HG03159 (cell line): ENCODE data around the gene RBKS.

Experiments
- ATAC-seq: cut with Tn5 transposase; IDR thresholded peaks from one replicate; pipeline ENCODE4 v1.9.1; 2021; ENCODE audit warnings: mild to moderate bottlenecking, moderate library complexity; ENCODE audit not compliant: unreplicated experiment

The RBKS gene

DNA sequence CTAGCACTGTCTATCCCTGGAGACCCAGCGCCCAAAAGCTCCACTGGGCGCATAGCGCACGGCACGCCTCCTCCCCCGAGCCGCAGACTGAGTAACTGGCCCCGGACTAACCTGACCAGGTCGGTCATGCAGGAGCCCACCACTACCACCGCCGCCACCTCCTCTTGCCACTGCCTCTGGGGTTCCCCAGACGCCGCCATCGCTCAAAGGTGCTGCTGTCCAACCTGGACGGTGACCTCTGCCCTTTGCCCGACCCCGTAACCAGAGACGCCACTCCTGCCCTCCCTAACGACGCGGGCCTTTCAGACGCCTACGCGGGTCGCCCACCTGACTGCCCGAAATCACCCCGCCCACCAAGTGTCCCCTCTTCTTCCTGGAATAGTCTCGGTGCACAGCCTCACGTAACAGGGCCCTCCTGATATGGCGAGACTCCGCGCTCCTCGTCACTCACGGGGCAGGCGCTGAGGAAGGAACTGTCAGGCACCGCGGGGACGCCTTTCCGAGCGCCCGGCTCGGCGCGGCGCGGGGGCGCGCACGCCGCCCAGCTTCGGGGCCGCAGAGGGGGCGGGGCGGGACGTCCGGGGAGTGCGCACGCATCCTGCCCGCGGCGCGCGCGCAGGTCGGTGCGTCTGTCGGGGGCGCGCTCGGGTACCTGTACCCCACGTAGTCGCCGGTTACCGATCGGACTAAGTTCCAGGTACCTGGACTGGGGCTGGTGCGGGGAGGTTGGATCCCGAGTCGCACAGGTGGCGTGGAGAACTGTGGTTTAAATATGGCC is at the start of gene RBKS, which contains the start of gene BABAM2:
Gene RBKS (minus strand): TSS at position 242 of the 778 bp plus-strand sequence. CDS start 42 bp downstream, at position 200.
Gene BABAM2 (plus strand): TSS at position 584 of the 778 bp plus-strand sequence. CDS start 3,828 bp downstream, outside the sequence.
- peak; percentile 80 for ATAC-seq

- no peak for ATAC-seq
These were observed 44.8 kb upstream of the RBKS start for GRCh38 chr2:27935026-27935425.

GRCh38 chr2:27932396-27932795 is 42.2 kb upstream of the RBKS start:
- no peak for ATAC-seq

GRCh38 chr2:27931361-27931950 is 41.3 kb upstream of the RBKS start:
- ATAC-seq = no peak

DNA sequence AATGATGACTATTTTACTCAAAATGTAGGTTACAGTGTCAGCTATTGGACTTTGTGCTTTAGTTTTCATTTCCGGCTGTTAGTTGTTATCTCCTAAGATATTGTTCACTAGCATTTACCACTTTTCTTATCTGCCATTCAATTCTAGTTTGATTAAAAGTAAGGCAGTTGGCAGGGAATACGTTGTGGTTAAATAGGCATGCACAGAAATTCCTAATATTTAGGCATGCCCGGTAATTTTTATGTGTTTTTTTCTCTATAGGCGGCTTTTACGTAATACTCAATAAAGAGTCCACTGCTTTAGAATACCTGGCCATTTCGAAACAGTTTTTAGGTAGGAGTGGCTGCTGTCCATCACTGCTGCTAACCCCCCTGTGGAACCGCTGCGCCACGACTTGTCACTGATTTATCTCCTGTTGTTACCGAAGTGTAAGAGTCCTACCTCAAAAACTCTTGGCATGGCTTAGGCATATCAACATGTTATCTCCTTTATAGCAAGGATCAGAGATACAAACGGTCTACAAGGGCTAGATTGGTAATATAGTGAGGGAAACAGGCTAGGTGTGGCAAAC is 39.8 kb upstream of the RBKS start:
- no peak for ATAC-seq

DNA sequence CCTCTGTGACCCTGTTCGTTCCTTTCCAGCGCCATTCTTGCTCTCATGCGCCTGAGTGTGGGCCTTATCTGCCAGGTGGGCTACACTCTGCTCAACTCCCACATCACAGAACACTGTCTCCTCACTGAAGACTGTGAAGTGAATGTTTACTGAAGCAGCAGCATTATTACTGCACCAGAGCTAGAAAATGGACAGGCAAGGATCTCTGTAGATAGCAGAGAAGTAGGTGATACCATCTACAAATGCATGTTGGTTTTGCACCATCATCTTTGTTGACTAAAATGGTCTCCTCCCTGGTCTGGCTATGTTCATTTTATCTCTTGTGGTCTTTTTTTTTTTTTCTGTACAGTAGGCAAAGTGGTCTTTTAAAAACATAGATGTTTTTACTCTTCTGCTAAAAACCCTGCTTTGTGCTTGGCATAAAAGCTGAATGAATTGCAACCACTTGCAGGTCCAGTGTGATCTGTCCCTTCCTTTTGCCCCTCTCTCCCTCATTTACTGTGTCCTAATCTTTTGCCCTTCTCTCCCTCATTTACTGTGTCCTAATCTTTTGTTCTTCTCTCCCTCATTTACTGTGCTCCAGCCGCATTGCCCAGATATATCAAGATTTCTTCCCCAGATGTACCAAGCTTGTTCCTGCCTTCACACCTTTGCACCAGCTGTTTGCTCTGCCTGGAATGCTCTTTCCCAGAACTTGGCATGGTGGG is 35.7 kb upstream of the RBKS start:
- no peak for ATAC-seq

- no peak for ATAC-seq
These were observed 32.7 kb upstream of the RBKS start for GRCh38 chr2:27922842-27923241.

GRCh38 chr2:27921880-27922547 is 31.8 kb upstream of the RBKS start:
- ATAC-seq = no peak

DNA sequence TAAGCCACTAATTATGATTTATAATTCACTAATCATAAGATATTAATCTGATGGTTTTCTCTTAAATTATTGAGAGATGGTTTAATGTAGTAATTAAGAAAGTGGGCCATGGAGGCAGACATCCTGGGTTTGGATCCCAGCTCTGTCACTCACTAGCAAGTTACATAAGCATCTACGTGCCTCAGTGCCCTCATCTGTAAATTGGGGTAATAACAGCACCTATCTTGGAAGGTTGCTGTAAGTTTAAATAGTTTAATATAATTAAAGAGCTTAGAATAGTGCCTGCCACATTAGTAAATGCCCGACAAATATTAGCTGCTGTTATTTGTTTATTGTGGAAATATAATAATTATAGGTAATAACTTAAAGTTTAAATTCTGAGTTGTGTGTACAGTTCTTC is 31.2 kb upstream of the RBKS start:
- no peak for ATAC-seq

GRCh38 chr2:27920148-27920885 is 30.1 kb upstream of the RBKS start:
- ATAC-seq = no peak

DNA sequence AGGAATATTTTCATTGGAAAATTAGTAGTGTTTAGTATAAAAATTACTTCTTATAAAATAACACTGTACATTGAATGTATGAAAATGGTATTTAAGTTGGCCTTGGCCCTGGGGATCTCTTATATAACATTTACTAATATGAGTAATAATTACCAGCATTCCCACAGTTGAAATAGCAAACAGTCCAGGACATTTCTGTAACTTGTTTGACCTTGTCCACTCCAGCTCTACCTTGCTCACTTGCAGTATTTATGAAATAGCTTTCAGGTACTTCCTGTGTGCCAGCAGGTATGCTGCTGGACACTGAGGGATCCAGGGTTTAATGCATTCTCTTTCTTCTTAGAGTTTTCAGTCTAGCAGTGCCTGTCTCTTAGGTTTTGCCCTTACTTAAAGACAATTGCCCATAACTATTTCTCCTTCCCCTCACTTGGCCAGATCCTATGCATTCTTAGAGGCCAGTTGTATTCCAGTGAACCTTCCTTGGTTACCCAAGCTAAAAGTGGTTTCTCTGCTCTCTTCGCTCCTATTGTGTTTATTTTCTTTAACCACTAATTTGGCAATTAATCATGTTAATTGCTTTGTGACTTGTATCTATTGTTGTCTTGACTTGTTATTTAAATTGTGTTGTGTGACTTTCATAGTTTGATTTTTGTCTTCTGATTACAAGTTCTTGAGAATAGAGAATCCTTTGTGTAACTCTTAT is 26.3 kb upstream of the RBKS start:
- ATAC-seq = no peak

DNA sequence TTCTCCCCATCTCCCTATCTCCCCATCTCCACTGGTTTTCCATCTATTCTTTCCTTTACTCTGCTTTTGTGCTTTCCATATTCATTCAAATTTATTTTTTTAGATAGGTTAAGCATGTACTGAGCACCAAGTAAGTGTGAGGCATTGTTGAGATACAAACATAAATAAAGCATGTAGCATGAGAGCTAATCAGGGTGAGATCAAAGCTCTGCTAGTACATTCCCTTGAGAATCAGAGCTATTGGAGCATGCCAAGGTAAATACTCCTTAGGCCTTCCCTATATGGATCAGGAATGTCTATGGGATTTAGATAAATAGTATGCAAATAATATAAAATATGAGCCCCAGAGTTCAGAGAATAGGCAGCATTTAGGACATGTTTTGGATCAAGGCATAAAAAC is 25.7 kb upstream of the RBKS start:
- no peak for ATAC-seq

DNA sequence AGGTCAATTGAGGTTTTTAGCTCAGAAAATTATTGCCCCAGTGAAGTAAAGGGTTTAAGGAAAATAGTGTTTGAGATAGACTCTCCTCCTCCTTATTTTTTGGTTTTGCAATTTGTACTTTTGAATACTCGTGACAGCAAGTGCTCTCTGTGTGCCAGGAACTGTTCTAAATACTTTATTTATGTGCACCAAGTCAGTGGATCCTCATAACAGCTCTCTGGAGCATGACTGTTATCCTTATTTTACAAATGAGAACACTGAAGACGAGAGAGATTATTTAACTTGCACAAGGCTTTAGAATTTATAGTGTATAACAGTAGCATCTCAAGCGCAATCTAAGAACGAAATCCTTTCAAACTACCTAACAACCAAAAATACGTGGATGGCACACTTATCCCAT is 25.0 kb upstream of the RBKS start:
- no peak for ATAC-seq

DNA sequence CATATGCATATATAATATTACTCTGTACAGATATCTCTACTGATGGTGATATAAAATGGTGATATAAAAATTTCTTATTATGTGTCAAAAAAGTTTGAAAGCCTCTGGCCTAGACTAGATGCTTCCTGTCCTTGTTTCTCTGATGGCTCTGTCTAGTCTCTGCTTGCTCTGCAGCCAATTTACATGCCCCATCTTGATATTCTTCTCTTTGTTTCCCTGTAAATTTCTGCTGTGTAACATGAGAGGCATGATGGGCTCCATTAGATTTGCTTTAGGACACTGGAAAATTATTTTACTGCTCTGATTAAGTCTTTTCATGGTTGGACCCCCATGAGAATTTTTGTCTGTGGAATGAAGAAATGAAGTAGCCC is 24.6 kb upstream of the RBKS start:
- no peak for ATAC-seq

GRCh38 chr2:27914041-27914804 is 24.0 kb upstream of the RBKS start:
- no peak for ATAC-seq

- ATAC-seq = no peak
These were observed 22.3 kb upstream of the RBKS start for GRCh38 chr2:27912512-27912911.

GRCh38 chr2:27911458-27912210 is 21.4 kb upstream of the RBKS start:
- no peak for ATAC-seq

DNA sequence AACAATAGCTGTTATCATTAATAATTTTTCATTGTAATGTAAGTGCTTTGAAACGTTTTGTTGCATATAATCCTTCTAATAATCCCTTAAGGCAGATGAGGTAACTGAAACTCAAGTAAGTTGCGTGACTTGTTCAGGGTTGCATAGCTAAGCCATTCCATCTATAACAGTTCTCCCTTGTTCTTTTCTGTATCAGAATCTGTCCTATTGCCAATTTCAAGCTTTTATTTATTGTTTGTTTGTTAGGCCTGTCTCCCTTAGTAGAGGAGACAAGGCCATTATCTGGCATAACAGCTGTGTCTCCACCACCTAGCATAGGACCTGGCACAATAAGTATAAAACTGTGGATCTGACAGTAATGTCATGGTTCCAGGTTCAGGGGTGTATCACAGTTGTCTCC is 19.7 kb upstream of the RBKS start:
- ATAC-seq = no peak
